Endothelial cell of umbilical vein (primary cell): ENCODE measurements around the gene JAML. TPM values are rescaled to one million over a fixed set of nuclear protein-coding genes. Genes with fewer than 3 reads are reported as not detected.

Experiments used
- BruUV-seq: library from RNA; stranded (reverse); fragments of 400-500 nt; replicated peaks from 2 replicates; lab custom pipeline; 2021; lab: Mats Ljungman, UMichigan
- CTCF ChIA-PET: fragments of 300-600, 350-600 bp; sonication (Branson Sonifier 250); formaldehyde crosslinking; loops from one replicate; lab custom pipeline; 2021; ENCODE audit warnings: antibody characterized with exemption, inconsistent platforms; lab: Charles Lee
- POLR2A ChIA-PET: fragments of 300-600, 350-600 bp; sonication (Branson Sonifier 250); formaldehyde crosslinking; loops from one replicate; lab custom pipeline; 2021; ENCODE audit warnings: antibody characterized with exemption, inconsistent platforms; lab: Charles Lee
- DNase-seq: peaks from one replicate; pipeline ENCODE4 v3.0.0-alpha.2; 2011; ENCODE audit warnings: low read depth, low spot score
- FAIRE-seq: peaks from 2 replicates; lab custom pipeline; 2011; peaks lifted over from hg19 to GRCh38; lab: Jason Lieb, UNC
- H2AFZ ChIP-seq: 2 replicates; pipeline ENCODE4 v1.6.0; 2012; ENCODE audit warnings: low read depth, low read length, control low read depth, inconsistent platforms
- H3K27ac ChIP-seq: 2 replicates; pipeline ENCODE4 v1.5.1; 2011; ENCODE audit warnings: low read depth, mild to moderate bottlenecking, control low read depth, low read length, moderate library complexity; ENCODE audit not compliant: insufficient read depth
- H3K27me3 ChIP-seq, 2 experiments: 2 replicates each; pipeline versions ENCODE4 v1.6.0 to v1.6.1; 2011; ENCODE audit warnings: low read length in 2 of 2, mixed read lengths in 1 of 2; ENCODE audit not compliant: control insufficient read depth in 2 of 2, insufficient read depth in 2 of 2
- H3K36me3 ChIP-seq, 2 experiments: 2 replicates in 1 of 2; 3 replicates in 1 of 2; pipeline ENCODE4 v1.5.1; 2011; ENCODE audit warnings: low read length in 2 of 2, mild to moderate bottlenecking in 1 of 2, moderate library complexity in 1 of 2; ENCODE audit not compliant: control insufficient read depth in 2 of 2, insufficient read depth in 2 of 2; ENCODE audit errors: extremely low read depth in 1 of 2
- H3K4me1 ChIP-seq: 3 replicates; pipeline ENCODE4 v1.5.1; 2011; ENCODE audit warnings: mild to moderate bottlenecking, low read length; ENCODE audit not compliant: control insufficient read depth, insufficient read depth; ENCODE audit errors: extremely low read depth
- H3K4me2 ChIP-seq: 2 replicates; pipeline ENCODE4 v1.6.1; 2011; ENCODE audit warnings: low read length, control low read depth, mixed read lengths; ENCODE audit not compliant: insufficient read depth
- H3K4me3 ChIP-seq, 3 experiments: fragments of 200-600 bp in 1 of 3; sonication (generic), shearing (Covaris generic) in 1 of 3; replicated peaks in 1 of 3; 2 replicates each; pipeline ENCODE4 v1.5.1; 2011 to 2016; ENCODE audit warnings: control low read depth in 3 of 3, low read length in 3 of 3, mild to moderate bottlenecking in 2 of 3, inconsistent platforms in 1 of 3, low read depth in 1 of 3, moderate library complexity in 1 of 3; ENCODE audit not compliant: insufficient read depth in 1 of 3
- H3K79me2 ChIP-seq: 2 replicates; pipeline ENCODE4 v1.6.0; 2012; ENCODE audit warnings: low read length, inconsistent platforms; ENCODE audit not compliant: control insufficient read depth, insufficient read depth
- H3K9ac ChIP-seq: replicated peaks from 2 replicates; pipeline ENCODE3; 2011; ENCODE audit warnings: low read length, control low read depth; ENCODE audit not compliant: insufficient read depth; ENCODE audit errors: extremely low read depth
- H3K9me1 ChIP-seq: replicated peaks from 3 replicates; pipeline ENCODE4 v1.6.0; 2011; ENCODE audit warnings: mild to moderate bottlenecking, low read length; ENCODE audit not compliant: control insufficient read depth, insufficient read depth; ENCODE audit errors: extremely low read depth
- H3K9me3 ChIP-seq: replicated peaks from 2 replicates; pipeline ENCODE4 v1.5.1; 2012; ENCODE audit warnings: low read length, inconsistent platforms; ENCODE audit not compliant: control insufficient read depth, insufficient read depth
- H4K20me1 ChIP-seq: replicated peaks from 2 replicates; pipeline ENCODE3; 2011; ENCODE audit warnings: mild to moderate bottlenecking, low read length; ENCODE audit not compliant: control insufficient read depth, insufficient read depth; ENCODE audit errors: extremely low read depth
- POLR2A ChIP-seq: IDR thresholded peaks from 2 replicates; pipeline ENCODE4 v1.6.1; 2012; ENCODE audit warnings: low read depth, mild to moderate bottlenecking, control low read depth, low read length
- POLR2AphosphoS5 ChIP-seq: IDR thresholded peaks from 2 replicates; pipeline ENCODE4 v1.6.1; 2012; ENCODE audit warnings: low read depth, mild to moderate bottlenecking, control low read depth, low read length, moderate library complexity; ENCODE audit not compliant: insufficient read depth
- dilution Hi-C: fragments of 300-500 bp; cut with MboI; formaldehyde crosslinking; loops from one replicate; pipeline ENCODE4 v1.15.0; 2019; ENCODE audit warnings: low sequenced_read_pairs; ENCODE audit not compliant: extremely low pct_ligation_motif_present
- intact Hi-C: fragments of 100-400 bp; cut with micrococcal nuclease; formaldehyde crosslinking; loops from one replicate; pipeline ENCODE4 v1.10.0; 2022
- polyA plus RNA-seq, 4 experiments: library from polyadenylated mRNA; depleted of rRNA in 3 of 4; stranded (reverse) in 3 of 4; unstranded in 1 of 4; fragments of >200 nt; gene quantifications; 2 replicates each; pipeline versions ENCODE4 v1.2.1 to v1.2.3, GENCODE V29; 2011 to 2012; ENCODE audit warnings: missing spikeins in 1 of 4
- total RNA-seq: library from RNA; stranded (reverse); gene quantifications from 2 replicates; pipeline ENCODE4 v1.2.3, GENCODE V29; 2021
- TF ChIP-seq, protein P1 (sequence below), 2 donors: IDR thresholded peaks; 1 replicate in 1 of 2; 2 replicates in 1 of 2; pipeline ENCODE4 v1.5.1; 2011; ENCODE audit warnings: low read length in 2 of 2, mild to moderate bottlenecking in 2 of 2, moderate library complexity in 2 of 2, control low read depth in 1 of 2, inconsistent platforms in 1 of 2, low read depth in 1 of 2; ENCODE audit not compliant: insufficient read depth in 1 of 2; ENCODE audit errors: extremely low read depth in 1 of 2
- TF ChIP-seq, protein P2 (sequence below): IDR thresholded peaks from 2 replicates; pipeline ENCODE4 v1.6.1; 2011; ENCODE audit not compliant: insufficient read depth, insufficient read length

JAML gene
- total and polyA plus RNA-seq, 2 donors (not counting 3 experiments of a cell fraction or from before 2014, with no cell fraction given): 0.04 to 0.35 TPM

DNA sequence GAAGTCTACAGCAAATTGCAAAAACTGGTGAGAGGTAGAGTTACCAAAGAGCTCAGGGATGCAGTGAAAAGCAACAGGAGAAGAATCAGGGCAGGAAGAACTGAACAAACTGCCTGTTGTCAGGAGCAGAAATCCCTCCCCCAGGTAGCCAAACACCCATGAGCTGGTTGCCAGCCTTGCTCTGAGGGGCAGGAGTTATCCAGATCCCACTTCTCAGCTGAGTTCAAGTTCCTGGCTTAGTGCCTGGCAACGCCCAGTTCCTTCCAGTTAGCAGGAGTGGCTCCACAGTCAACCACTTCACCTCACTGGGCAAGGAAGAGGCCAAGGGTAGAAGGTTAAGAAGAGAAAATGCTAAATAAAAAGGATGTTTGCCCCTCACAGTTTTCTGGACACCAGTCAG lies 41.1 kb upstream of the JAML start:
- Histone ChIP-seq H4K20me1 (no peaks in the 10 kb centered on the region), H3K4me2 (peak overlapping the region; percentile 94), H3K9ac (no peak overlapping the region), H3K27ac (no peak overlapping the region), H3K9me3 (no peaks in the 10 kb centered on the region), H3K79me2 (no peaks in the 10 kb centered on the region), H3K9me1 (no peaks in the 10 kb centered on the region), H3K27me3 (no peaks in the 10 kb centered on the region), H2AFZ (peak overlapping the region; percentile 90), H3K4me1 (peaks cover 51% of the 10 kb centered on the region), H3K4me3 (peak overlapping the region in 1 of 3 experiments; percentile 11), H3K36me3 (no peaks in the 10 kb centered on the region)
- BruUV-seq: no TSS peak
- dilution Hi-C loops: no loop called here
- TF ChIP-seq POLR2A (peak; percentile 53), POLR2AphosphoS5 (peak; percentile 41)
- TF ChIP-seq, protein P1, sequence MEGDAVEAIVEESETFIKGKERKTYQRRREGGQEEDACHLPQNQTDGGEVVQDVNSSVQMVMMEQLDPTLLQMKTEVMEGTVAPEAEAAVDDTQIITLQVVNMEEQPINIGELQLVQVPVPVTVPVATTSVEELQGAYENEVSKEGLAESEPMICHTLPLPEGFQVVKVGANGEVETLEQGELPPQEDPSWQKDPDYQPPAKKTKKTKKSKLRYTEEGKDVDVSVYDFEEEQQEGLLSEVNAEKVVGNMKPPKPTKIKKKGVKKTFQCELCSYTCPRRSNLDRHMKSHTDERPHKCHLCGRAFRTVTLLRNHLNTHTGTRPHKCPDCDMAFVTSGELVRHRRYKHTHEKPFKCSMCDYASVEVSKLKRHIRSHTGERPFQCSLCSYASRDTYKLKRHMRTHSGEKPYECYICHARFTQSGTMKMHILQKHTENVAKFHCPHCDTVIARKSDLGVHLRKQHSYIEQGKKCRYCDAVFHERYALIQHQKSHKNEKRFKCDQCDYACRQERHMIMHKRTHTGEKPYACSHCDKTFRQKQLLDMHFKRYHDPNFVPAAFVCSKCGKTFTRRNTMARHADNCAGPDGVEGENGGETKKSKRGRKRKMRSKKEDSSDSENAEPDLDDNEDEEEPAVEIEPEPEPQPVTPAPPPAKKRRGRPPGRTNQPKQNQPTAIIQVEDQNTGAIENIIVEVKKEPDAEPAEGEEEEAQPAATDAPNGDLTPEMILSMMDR (IDR thresholded peaks at IDR 0.05; ENCODE audit: extremely low read depth in 1 of 2, insufficient read depth in 1 of 2, low read depth in 1 of 2, low read length in 2 of 2): no peak
- TF ChIP-seq, protein P2, sequence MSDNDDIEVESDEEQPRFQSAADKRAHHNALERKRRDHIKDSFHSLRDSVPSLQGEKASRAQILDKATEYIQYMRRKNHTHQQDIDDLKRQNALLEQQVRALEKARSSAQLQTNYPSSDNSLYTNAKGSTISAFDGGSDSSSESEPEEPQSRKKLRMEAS: no peak
- ChIA-PET POLR2A (interaction anchor here (1.0 to 2.9 kb wide), 2 partner anchors 9 to 11 kb away, joined by 7 to 12 read pairs; no protein-coding TSS in a partner anchor), CTCF (interaction anchor here (0.7 to 8.6 kb wide), 19 partner anchors 8 to 94 kb away, joined by 3 to 104 read pairs (median 4); partner anchors contain the start of gene MPZL3)
- DNase-seq (peak; percentile 49), FAIRE-seq (peak; percentile 33)
- intact Hi-C loops: loop anchor here (2.0 kb wide), 1 partner anchor 59 kb away; no protein-coding TSS in a partner anchor
